GM21576 (cell line): ENCODE results near the gene ADAMTS2.

Experiments used
- ATAC-seq: cut with Tn5 transposase; IDR thresholded peaks from one replicate; pipeline ENCODE4 v1.9.1; 2021; ENCODE audit warnings: mild to moderate bottlenecking, moderate library complexity; ENCODE audit not compliant: unreplicated experiment

The ADAMTS2 gene

GRCh38 chr5:179313849-179314521, 31.3 kb downstream of the ADAMTS2 start:
- ATAC-seq: no peak

GRCh38 chr5:179312557-179313235, 32.6 kb downstream of the ADAMTS2 start:
- ATAC-seq: no peak

- no peak for ATAC-seq
Measured at GRCh38 chr5:179311581-179311980, 33.7 kb downstream of the ADAMTS2 start.

GRCh38 chr5:179311091-179311470, 34.2 kb downstream of the ADAMTS2 start:
- ATAC-seq: no peak

GRCh38 chr5:179310439-179311090, 34.7 kb downstream of the ADAMTS2 start:
- ATAC-seq: no peak

GRCh38 chr5:179309751-179310320, 35.4 kb downstream of the ADAMTS2 start:
- ATAC-seq: no peak

GRCh38 chr5:179309383-179309670, 35.9 kb downstream of the ADAMTS2 start:
- ATAC-seq: no peak

- no peak for ATAC-seq
Measured at GRCh38 chr5:179308563-179309382, 36.5 kb downstream of the ADAMTS2 start.

GRCh38 chr5:179307931-179308471, 37.3 kb downstream of the ADAMTS2 start:
- ATAC-seq: no peak

- no peak for ATAC-seq
Measured at GRCh38 chr5:179307013-179307800, 38.1 kb downstream of the ADAMTS2 start.

- ATAC-seq: no peak
Measured at GRCh38 chr5:179306191-179307012, 38.9 kb downstream of the ADAMTS2 start.

- ATAC-seq: no peak
Measured at GRCh38 chr5:179304871-179305270, 40.4 kb downstream of the ADAMTS2 start.

GRCh38 chr5:179304466-179304865, 40.8 kb downstream of the ADAMTS2 start:
- no peak for ATAC-seq

- no peak for ATAC-seq
Measured at GRCh38 chr5:179303451-179304200, 41.6 kb downstream of the ADAMTS2 start.

- ATAC-seq: no peak
Measured at GRCh38 chr5:179302499-179303185, 42.6 kb downstream of the ADAMTS2 start.

GRCh38 chr5:179301796-179302195, 43.5 kb downstream of the ADAMTS2 start:
- no peak for ATAC-seq

- ATAC-seq: no peak
Measured at GRCh38 chr5:179301376-179301775, 43.9 kb downstream of the ADAMTS2 start.
